ENCODE data around the gene RAD18. TPM values are rescaled to one million over a fixed set of nuclear protein-coding genes. Genes with fewer than 3 reads are reported as not detected.

Gene RAD18
- polyA plus RNA-seq, 3 donors: 1.9 to 6.9 (median 5.1) TPM

GRCh38 chr3:8987226-8987625 is 24.0 kb upstream of the RAD18 start:
- WGBS (ENCODE audit: insufficient coverage): 81% methylated on average over 4 of the region's 6 CpGs
- no peaks in the 10 kb centered on the region for H3K79me2 ChIP-seq (ENCODE audit: insufficient read depth, low read length)
- no peak overlapping the region for H3K4me3 Mint-ChIP-seq

GRCh38 chr3:8986741-8987140 is 23.5 kb upstream of the RAD18 start:
- Mint-ChIP-seq H3K4me3 (no peak overlapping the region), H3K9me3 (peaks cover 0 to 2% (median 0%) of the 10 kb centered on the region in 7 donors), H3K4me1 (peaks cover 12% of the 10 kb centered on the region), H3K27ac (no peak overlapping the region), H3K27me3 (ENCODE audit: low read depth in 3 of 3) (peaks cover 2 to 6% (median 2%) of the 10 kb centered on the region in 3 donors), H3K36me3 (no peaks in the 10 kb centered on the region)
- no peaks in the 10 kb centered on the region for H3K9me3 ChIP-seq (replicated peaks in 1 of 2; ENCODE audit: control insufficient read depth in 1 of 2, insufficient read depth in 1 of 2, low read length in 2 of 2)
- intact Hi-C loops (cut with micrococcal nuclease): no loop called here
- H3K27ac ChIP-seq (ENCODE audit: low read depth in 1 of 2, low read length in 2 of 2): no peak overlapping the region
- no peaks in the 10 kb centered on the region for H4K20me1 ChIP-seq (ENCODE audit: insufficient read depth, low read length)
- no peaks in the 10 kb centered on the region for H3K36me3 ChIP-seq (replicated peaks in 1 of 2; ENCODE audit: control insufficient read depth in 1 of 2, insufficient read depth in 2 of 2, low read length in 2 of 2)
- no peaks in the 10 kb centered on the region for H3K79me2 ChIP-seq (ENCODE audit: insufficient read depth, low read length)
- no peaks in the 10 kb centered on the region for H3K27me3 ChIP-seq (ENCODE audit: control insufficient read depth in 2 of 2, insufficient read depth in 2 of 2, low read length in 2 of 2)
- WGBS (ENCODE audit: insufficient coverage): 87% methylated on average over 4 of the region's 6 CpGs
- H3K4me1 ChIP-seq (ENCODE audit: control insufficient read depth in 1 of 2, insufficient read depth in 2 of 2, low read length in 2 of 2): peaks cover 5 to 6% of the 10 kb centered on the region in 2 donors
- no peak overlapping the region for H2AFZ ChIP-seq (ENCODE audit: insufficient read depth, low read depth, low read length, poor library complexity, severe bottlenecking)
- no peak overlapping the region for H3K4me3 ChIP-seq (replicated peaks in 1 of 3; ENCODE audit: low read depth in 2 of 3, low read length in 3 of 3)
- H3K9ac ChIP-seq (ENCODE audit: insufficient read depth, low read length, poor library complexity, severe bottlenecking): no peak overlapping the region
- TF ChIP-seq CTCF (IDR thresholded peaks at IDR 0.05): no peak
- H3K4me2 ChIP-seq (replicated peaks; ENCODE audit: extremely low read depth, low read length, poor library complexity, severe bottlenecking): no peak overlapping the region
- DNase-seq: no peak

More at GRCh38 chr3:8987226-8987625, 24.0 kb upstream of the RAD18 start:
- H3K27ac Mint-ChIP-seq: no peak overlapping the region
- intact Hi-C loops (cut with micrococcal nuclease): no loop called here
- no peak overlapping the region for H3K4me3 ChIP-seq (replicated peaks in 1 of 3; ENCODE audit: low read depth in 2 of 3, low read length in 3 of 3)
- no peak for TF ChIP-seq CTCF (IDR thresholded peaks at IDR 0.05)
- no peak overlapping the region for H3K27ac ChIP-seq (ENCODE audit: low read depth in 1 of 2, low read length in 2 of 2)
- no peak for DNase-seq
- peaks cover 5 to 6% of the 10 kb centered on the region in 2 donors for H3K4me1 ChIP-seq (ENCODE audit: control insufficient read depth in 1 of 2, insufficient read depth in 2 of 2, low read length in 2 of 2)
- H3K9me3 Mint-ChIP-seq: peaks cover 0 to 2% (median 0%) of the 10 kb centered on the region in 7 donors
- H3K4me2 ChIP-seq (replicated peaks; ENCODE audit: extremely low read depth, low read length, poor library complexity, severe bottlenecking): peak overlapping the region; percentile 34
- no peaks in the 10 kb centered on the region for H3K36me3 Mint-ChIP-seq
- no peaks in the 10 kb centered on the region for H3K27me3 ChIP-seq (ENCODE audit: control insufficient read depth in 2 of 2, insufficient read depth in 2 of 2, low read length in 2 of 2)
- peaks cover 10% of the 10 kb centered on the region for H3K4me1 Mint-ChIP-seq
- H3K27me3 Mint-ChIP-seq (ENCODE audit: low read depth in 3 of 3): peaks cover 2 to 6% (median 2%) of the 10 kb centered on the region in 3 donors
- peak overlapping the region; percentile 52 for H2AFZ ChIP-seq (ENCODE audit: insufficient read depth, low read depth, low read length, poor library complexity, severe bottlenecking)
- no peaks in the 10 kb centered on the region for H3K36me3 ChIP-seq (replicated peaks in 1 of 2; ENCODE audit: control insufficient read depth in 1 of 2, insufficient read depth in 2 of 2, low read length in 2 of 2)
- H3K9me3 ChIP-seq (replicated peaks in 1 of 2; ENCODE audit: control insufficient read depth in 1 of 2, insufficient read depth in 1 of 2, low read length in 2 of 2): no peaks in the 10 kb centered on the region
- H3K9ac ChIP-seq (ENCODE audit: insufficient read depth, low read length, poor library complexity, severe bottlenecking): no peak overlapping the region
- H4K20me1 ChIP-seq (ENCODE audit: insufficient read depth, low read length): no peaks in the 10 kb centered on the region

Measured in CD14-positive monocyte (primary cell).